ENCODE measurements around the gene CDYL2. TPM values are rescaled to one million over a fixed set of nuclear protein-coding genes. Genes with fewer than 3 reads are reported as not detected.

Gene CDYL2
- total RNA-seq, 1 donor from 2014 or later = 5.7 TPM

- no peak for ATAC-seq
- no peak for DNase-seq (ENCODE audit: low spot score)
- intact Hi-C loops (cut with DNase I) = no loop called here
These were observed 189.3 kb downstream of the CDYL2 start for GRCh38 chr16:80614908-80615671.

GRCh38 chr16:80612461-80613017 is 191.9 kb downstream of the CDYL2 start:
- no peak for ATAC-seq
- intact Hi-C loops (cut with DNase I) = no loop called here

GRCh38 chr16:80611930-80612327 is 192.5 kb downstream of the CDYL2 start:
- intact Hi-C loops (cut with DNase I) = no loop called here
- ATAC-seq (no peak), DNase-seq (ENCODE audit: low spot score) (no peak)

More at GRCh38 chr16:80612461-80613017, 191.9 kb downstream of the CDYL2 start:
- no peak for DNase-seq (ENCODE audit: low spot score)

- intact Hi-C loops (cut with DNase I) = no loop called here
- DNase-seq (ENCODE audit: low spot score) = no peak
- no peak for ATAC-seq
These were observed 193.0 kb downstream of the CDYL2 start for GRCh38 chr16:80611171-80611929.

- intact Hi-C loops (cut with DNase I) = no loop called here
- ATAC-seq = peak; percentile 36
- no peak for DNase-seq (ENCODE audit: low spot score)
These were observed 193.8 kb downstream of the CDYL2 start for GRCh38 chr16:80610481-80611156.

GRCh38 chr16:80608946-80609345 is 195.5 kb downstream of the CDYL2 start:
- no peak for DNase-seq (ENCODE audit: low spot score)
- intact Hi-C loops (cut with DNase I) = no loop called here
- no peak for ATAC-seq

- ATAC-seq (no peak), DNase-seq (ENCODE audit: low spot score) (no peak)
- intact Hi-C loops (cut with DNase I) = no loop called here
These were observed 197.2 kb downstream of the CDYL2 start for GRCh38 chr16:80607204-80607603.

GRCh38 chr16:80606221-80606766 is 198.1 kb downstream of the CDYL2 start:
- no peak for DNase-seq (ENCODE audit: low spot score)
- ATAC-seq = no peak
- intact Hi-C loops (cut with DNase I) = no loop called here

- DNase-seq (ENCODE audit: low spot score) = no peak
- no peak for ATAC-seq
- intact Hi-C loops (cut with DNase I) = no loop called here
These were observed 199.6 kb downstream of the CDYL2 start for GRCh38 chr16:80604600-80605355.

GRCh38 chr16:80602894-80603293 is 201.5 kb downstream of the CDYL2 start:
- ATAC-seq (no peak), DNase-seq (ENCODE audit: low spot score) (no peak)
- intact Hi-C loops (cut with DNase I) = no loop called here

- ATAC-seq = no peak
- DNase-seq (ENCODE audit: low spot score) = no peak
- intact Hi-C loops (cut with DNase I) = no loop called here
These were observed 203.2 kb downstream of the CDYL2 start for GRCh38 chr16:80601182-80601581.

- intact Hi-C loops (cut with DNase I) = no loop called here
- no peak for ATAC-seq
- DNase-seq (ENCODE audit: low spot score) = no peak
These were observed 204.9 kb downstream of the CDYL2 start for GRCh38 chr16:80599466-80599865.

GRCh38 chr16:80596507-80597207 is 207.7 kb downstream of the CDYL2 start:
- intact Hi-C loops (cut with DNase I) = no loop called here
- DNase-seq (ENCODE audit: low spot score) (no peak), ATAC-seq (no peak)

- ATAC-seq (no peak), DNase-seq (ENCODE audit: low spot score) (no peak)
- intact Hi-C loops (cut with DNase I) = no loop called here
These were observed 209.6 kb downstream of the CDYL2 start for GRCh38 chr16:80594756-80595155.

- no peak for ATAC-seq
- DNase-seq (ENCODE audit: low spot score) = no peak
- intact Hi-C loops (cut with DNase I) = no loop called here
These were observed 212.1 kb downstream of the CDYL2 start for GRCh38 chr16:80592273-80592672.

GRCh38 chr16:80591071-80591915 is 213.1 kb downstream of the CDYL2 start:
- intact Hi-C loops (cut with DNase I) = no loop called here
- ATAC-seq (no peak), DNase-seq (ENCODE audit: low spot score) (no peak)

GRCh38 chr16:80587071-80587470 is 217.3 kb downstream of the CDYL2 start:
- ATAC-seq (no peak), DNase-seq (ENCODE audit: low spot score) (no peak)
- intact Hi-C loops (cut with DNase I) = no loop called here
